Neuronal stem cell (in vitro differentiated cells): ENCODE measurements around the gene MYH1.

Experiments
- DNase-seq: peaks from one replicate; pipeline ENCODE4 v3.0.0-alpha.2; 2013; ENCODE audit warnings: low spot score
- H2AFZ ChIP-seq: one replicate; pipeline ENCODE4 v1.6.1; 2013; ENCODE audit warnings: mild to moderate bottlenecking, low read length, inconsistent platforms
- H2AK5ac ChIP-seq: 2 replicates; pipeline ENCODE4 v1.6.1; 2013; ENCODE audit warnings: low read depth, mild to moderate bottlenecking, inconsistent platforms, low read length, moderate library complexity, mixed read lengths
- H2BK120ac ChIP-seq: 2 replicates; pipeline ENCODE4 v1.6.1; 2013; ENCODE audit warnings: low read depth, mild to moderate bottlenecking, inconsistent platforms, low read length, moderate library complexity, mixed read lengths
- H2BK12ac ChIP-seq: one replicate; pipeline ENCODE4 v1.6.1; 2013; ENCODE audit warnings: low read length, inconsistent platforms
- H2BK15ac ChIP-seq: 2 replicates; pipeline ENCODE4 v1.6.1; 2013; ENCODE audit warnings: mild to moderate bottlenecking, low read length, inconsistent platforms, mixed read lengths
- H2BK5ac ChIP-seq: one replicate; pipeline ENCODE4 v1.6.1; 2013; ENCODE audit warnings: inconsistent platforms, mild to moderate bottlenecking, low read length, moderate library complexity
- H3K14ac ChIP-seq: one replicate; pipeline ENCODE4 v1.6.1; 2013; ENCODE audit warnings: low read length, inconsistent platforms
- H3K18ac ChIP-seq: 2 replicates; pipeline ENCODE4 v1.6.1; 2013; ENCODE audit warnings: low read length, inconsistent platforms
- H3K23ac ChIP-seq: 2 replicates; pipeline ENCODE4 v1.6.1; 2013; ENCODE audit warnings: low read depth, mild to moderate bottlenecking, mixed read lengths, low read length, inconsistent platforms; ENCODE audit not compliant: poor library complexity
- H3K27ac ChIP-seq: replicated peaks from 3 replicates; pipeline ENCODE4 v1.5.1; 2013; ENCODE audit warnings: low read length, inconsistent platforms
- H3K27me3 ChIP-seq, 3 experiments: 2 replicates each; pipeline ENCODE4 v1.6.1; 2013; ENCODE audit warnings: low read length in 3 of 3, mild to moderate bottlenecking in 2 of 3, inconsistent platforms in 1 of 3, low read depth in 1 of 3, mixed read lengths in 1 of 3, moderate library complexity in 1 of 3; ENCODE audit not compliant: control insufficient read depth in 3 of 3, insufficient read depth in 3 of 3
- H3K36me3 ChIP-seq, 2 donors: replicated peaks in 1 of 2; 2 replicates each; pipeline ENCODE4 v1.6.1; 2013; ENCODE audit warnings: low read length in 2 of 2; ENCODE audit not compliant: control insufficient read depth in 2 of 2, insufficient read depth in 2 of 2
- H3K4ac ChIP-seq: 2 replicates; pipeline ENCODE4 v1.6.1; 2013; ENCODE audit warnings: inconsistent platforms, mild to moderate bottlenecking, low read length, moderate library complexity
- H3K4me1 ChIP-seq, 2 donors: 1 replicate in 1 of 2; 2 replicates in 1 of 2; pipeline ENCODE4 v1.6.1; 2013; ENCODE audit warnings: low read length in 2 of 2, low read depth in 1 of 2; ENCODE audit not compliant: control insufficient read depth in 2 of 2, insufficient read depth in 1 of 2
- H3K4me2 ChIP-seq: one replicate; pipeline ENCODE4 v1.6.1; 2013; ENCODE audit warnings: mild to moderate bottlenecking, low read length, inconsistent platforms; ENCODE audit not compliant: insufficient read depth, poor library complexity, severe bottlenecking
- H3K4me3 ChIP-seq, 2 donors: 2 replicates each; pipeline ENCODE4 v1.5.1; 2013; ENCODE audit warnings: low read length in 2 of 2, mild to moderate bottlenecking in 2 of 2, inconsistent platforms in 1 of 2, moderate library complexity in 1 of 2
- H3K79me1 ChIP-seq: one replicate; pipeline ENCODE4 v1.6.1; 2013; ENCODE audit warnings: low read depth, mild to moderate bottlenecking, inconsistent platforms, low read length, moderate library complexity
- H3K9ac ChIP-seq: one replicate; pipeline ENCODE4 v1.6.1; 2013; ENCODE audit warnings: mild to moderate bottlenecking, low read depth, low read length, inconsistent platforms; ENCODE audit not compliant: poor library complexity
- H3K9me3 ChIP-seq, 2 donors: replicated peaks in 1 of 2; 2 replicates each; pipeline versions ENCODE3 to v1.6.1; 2013; ENCODE audit warnings: low read length in 2 of 2, mild to moderate bottlenecking in 2 of 2, inconsistent platforms in 1 of 2, low read depth in 1 of 2, mixed read lengths in 1 of 2, moderate library complexity in 1 of 2; ENCODE audit not compliant: control insufficient read depth in 2 of 2, insufficient read depth in 1 of 2
- H4K8ac ChIP-seq: one replicate; pipeline ENCODE4 v1.6.1; 2013; ENCODE audit warnings: low read depth, mild to moderate bottlenecking, inconsistent platforms, low read length, moderate library complexity
- H4K91ac ChIP-seq: one replicate; pipeline ENCODE4 v1.6.1; 2013; ENCODE audit warnings: low read length, low read depth, mild to moderate bottlenecking, inconsistent platforms; ENCODE audit not compliant: poor library complexity
- WGBS, 2 donors: extraction: QIAGEN DNeasy Blood & Tissue Kit; methylation state at CpG; one replicate each; pipeline ENCODE4 v1.1.7; 2013; ENCODE audit warnings: missing lambda C conversion rate in 2 of 2, mixed read lengths in 1 of 2; ENCODE audit not compliant: insufficient read length in 2 of 2, insufficient replicate concordance in 1 of 2; ENCODE audit errors: extremely low coverage in 2 of 2; 5-methylcytosine and 5-hydroxymethylcytosine counted together

Gene MYH1

DNA sequence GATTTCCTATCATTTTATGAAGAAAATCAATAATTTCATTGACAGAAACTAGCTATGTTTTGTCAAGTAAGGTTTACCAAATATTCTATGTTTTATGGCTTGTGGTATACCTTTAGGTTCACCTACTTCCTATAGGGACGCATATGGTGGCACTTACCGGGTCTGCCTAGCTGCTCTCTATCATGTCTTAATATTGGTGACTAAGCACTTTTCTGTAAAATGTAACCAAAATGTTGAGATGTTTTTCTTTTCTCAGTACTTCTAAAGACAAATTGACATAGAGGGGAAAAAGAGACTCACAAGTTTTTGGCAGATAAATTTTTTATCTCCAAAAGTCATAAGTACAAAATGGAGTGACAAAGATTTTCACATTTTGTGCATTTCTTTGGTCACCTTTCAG, 26.3 kb downstream of the MYH1 start:
- no peak overlapping the region for H2BK120ac ChIP-seq

DNA sequence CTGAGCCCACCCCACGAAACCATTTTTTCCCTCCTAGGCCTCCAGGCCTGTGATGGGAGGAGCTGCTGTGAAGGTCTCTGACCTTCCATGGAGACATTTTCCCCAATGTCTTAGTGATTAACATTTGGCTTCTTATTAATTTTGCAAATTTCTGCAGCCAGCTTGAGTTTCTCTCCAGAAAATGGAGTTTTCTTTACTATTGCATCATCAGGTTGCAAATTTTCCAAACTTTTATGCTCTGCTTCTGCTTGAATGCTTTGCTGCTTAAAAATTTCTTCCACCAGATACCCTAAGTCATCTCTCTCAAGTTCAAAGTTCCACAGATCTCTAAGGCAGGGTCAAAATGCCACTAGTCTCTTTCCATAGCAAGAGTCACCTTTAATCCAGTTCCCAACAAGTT, 36.1 kb downstream of the MYH1 start:
- Histone ChIP-seq H2BK5ac (no peak overlapping the region), H3K4me1 (no peaks in the 10 kb centered on the region), H3K4me3 (no peak overlapping the region), H3K14ac (no peak overlapping the region), H3K23ac (no peak overlapping the region), H2AK5ac (no peak overlapping the region), H3K9me3 (peaks cover 0 to 2% of the 10 kb centered on the region in 2 donors), H3K27ac (no peak overlapping the region), H4K91ac (no peak overlapping the region), H3K79me1 (no peaks in the 10 kb centered on the region), H2BK15ac (no peak overlapping the region), H3K36me3 (no peaks in the 10 kb centered on the region), H3K27me3 (no peaks in the 10 kb centered on the region), H3K9ac (no peak overlapping the region), H3K18ac (no peak overlapping the region), H4K8ac (no peak overlapping the region), H2BK120ac (no peak overlapping the region), H2BK12ac (no peak overlapping the region), H3K4ac (no peak overlapping the region), H2AFZ (no peak overlapping the region), H3K4me2 (no peak overlapping the region)
- DNase-seq, result no peak
- no CpG with 5 or more reads among the region's 1 CpG for WGBS, 2 donors

More for the DNA sequence above, 26.3 kb downstream of the MYH1 start:
- H3K79me1 ChIP-seq, result no peaks in the 10 kb centered on the region
- H3K14ac ChIP-seq, result no peak overlapping the region
- no peak overlapping the region for H2BK12ac ChIP-seq
- H3K4me1 ChIP-seq, result no peaks in the 10 kb centered on the region
- H3K9ac ChIP-seq, result no peak overlapping the region
- H2AFZ ChIP-seq, result no peak overlapping the region
- H3K4me3 ChIP-seq, result no peak overlapping the region
- H2BK5ac ChIP-seq, result no peak overlapping the region
- no peak overlapping the region for H3K4ac ChIP-seq
- H4K91ac ChIP-seq, result no peak overlapping the region
- no peak overlapping the region for H2AK5ac ChIP-seq
- H2BK15ac ChIP-seq, result no peak overlapping the region
- H3K27ac ChIP-seq, result no peak overlapping the region
- no peaks in the 10 kb centered on the region for H3K36me3 ChIP-seq
- no peak overlapping the region for H4K8ac ChIP-seq
- H3K18ac ChIP-seq, result no peak overlapping the region
- no peak overlapping the region for H3K23ac ChIP-seq
- H3K4me2 ChIP-seq, result no peak overlapping the region
- H3K27me3 ChIP-seq, result no peaks in the 10 kb centered on the region
- no CpG with 5 or more reads among the region's 2 CpGs for WGBS, 2 donors
- DNase-seq, result no peak
- H3K9me3 ChIP-seq, result no peaks in the 10 kb centered on the region

- no peak for DNase-seq
- WGBS, 2 donors, result no CpG with 5 or more reads among the region's 1 CpG
- Histone ChIP-seq H3K23ac (no peak overlapping the region), H2BK5ac (no peak overlapping the region), H2BK120ac (no peak overlapping the region), H3K4me1 (no peaks in the 10 kb centered on the region), H3K18ac (no peak overlapping the region), H3K36me3 (no peaks in the 10 kb centered on the region), H4K8ac (no peak overlapping the region), H2AFZ (no peak overlapping the region), H2AK5ac (no peak overlapping the region), H3K4me2 (no peak overlapping the region), H3K27ac (no peak overlapping the region), H3K9me3 (peaks cover 0 to 2% of the 10 kb centered on the region in 2 donors), H3K79me1 (no peaks in the 10 kb centered on the region), H4K91ac (no peak overlapping the region), H2BK15ac (no peak overlapping the region), H3K4me3 (no peak overlapping the region), H3K27me3 (no peaks in the 10 kb centered on the region), H3K4ac (no peak overlapping the region), H3K9ac (no peak overlapping the region), H2BK12ac (no peak overlapping the region), H3K14ac (no peak overlapping the region)
Observed at GRCh38 chr17:10477701-10478100, 40.6 kb downstream of the MYH1 start.

GRCh38 chr17:10474536-10474935, 43.8 kb downstream of the MYH1 start:
- Histone ChIP-seq H4K91ac (no peak overlapping the region), H3K4ac (no peak overlapping the region), H3K27me3 (no peaks in the 10 kb centered on the region), H2BK15ac (no peak overlapping the region), H2BK5ac (no peak overlapping the region), H3K18ac (no peak overlapping the region), H3K4me3 (no peak overlapping the region), H2AK5ac (no peak overlapping the region), H4K8ac (no peak overlapping the region), H3K4me2 (no peak overlapping the region), H3K79me1 (no peaks in the 10 kb centered on the region), H3K27ac (no peak overlapping the region), H3K23ac (no peak overlapping the region), H3K9me3 (no peaks in the 10 kb centered on the region), H2BK12ac (no peak overlapping the region), H3K36me3 (no peaks in the 10 kb centered on the region), H2AFZ (no peak overlapping the region), H3K9ac (no peak overlapping the region), H3K14ac (no peak overlapping the region), H2BK120ac (no peak overlapping the region), H3K4me1 (no peaks in the 10 kb centered on the region)
- no peak for DNase-seq
- WGBS, 2 donors, result no CpG with 5 or more reads among the region's 4 CpGs
